GM19240 (cell line): ENCODE results near the gene RGP1.
A peak's percentile ranks its signal among the peaks of the same experiment; 100 is the strongest.

Source experiments
- DNase-seq: peaks from one replicate; pipeline ENCODE4 v3.0.0; 2011; ENCODE audit warnings: low spot score; ENCODE audit not compliant: insufficient read length

The RGP1 gene

GRCh38 chr9:35719546-35719945 is 29.5 kb upstream of the RGP1 start:
- DNase-seq = no peak

- no peak for DNase-seq
Measured at GRCh38 chr9:35723426-35723825, 25.7 kb upstream of the RGP1 start.

GRCh38 chr9:35723908-35724307 is 25.2 kb upstream of the RGP1 start:
- no peak for DNase-seq

- DNase-seq = no peak
Measured at GRCh38 chr9:35725362-35725761, 23.7 kb upstream of the RGP1 start.

GRCh38 chr9:35726931-35727330 is 22.2 kb upstream of the RGP1 start:
- DNase-seq = no peak

GRCh38 chr9:35727676-35728040 is 21.4 kb upstream of the RGP1 start:
- DNase-seq = no peak

GRCh38 chr9:35728041-35728971 is 20.8 kb upstream of the RGP1 start:
- peak; percentile 58 for DNase-seq

- no peak for DNase-seq
Measured at GRCh38 chr9:35729101-35729500, 20.0 kb upstream of the RGP1 start.

GRCh38 chr9:35729700-35730485 is 19.2 kb upstream of the RGP1 start:
- no peak for DNase-seq

GRCh38 chr9:35730486-35730854 is 18.6 kb upstream of the RGP1 start:
- DNase-seq = no peak

- no peak for DNase-seq
Measured at GRCh38 chr9:35731415-35732184, 17.5 kb upstream of the RGP1 start.

GRCh38 chr9:35732185-35732799 is 16.8 kb upstream of the RGP1 start, which contains the start of the genes CREB3 and TLN1:
CREB3 (plus strand) TSS chr9:35732666; CDS start chr9:35732773, 107 bp downstream.
TLN1 (minus strand) TSS chr9:35732195; CDS start chr9:35725694, 6,501 bp downstream.
- DNase-seq = peak; percentile 94

GRCh38 chr9:35732800-35733541 is 16.1 kb upstream of the RGP1 start:
- no peak for DNase-seq

- DNase-seq = no peak
Measured at GRCh38 chr9:35734096-35734495, 15.0 kb upstream of the RGP1 start.

- peak; percentile 61 for DNase-seq
Measured at GRCh38 chr9:35736201-35736633, 12.9 kb upstream of the RGP1 start.

- DNase-seq = no peak
Measured at GRCh38 chr9:35737143-35737542, 11.9 kb upstream of the RGP1 start.

- DNase-seq = no peak
Measured at GRCh38 chr9:35738186-35738585, 10.9 kb upstream of the RGP1 start.

GRCh38 chr9:35738924-35739323 is 10.2 kb upstream of the RGP1 start:
- DNase-seq = no peak

- DNase-seq = no peak
Measured at GRCh38 chr9:35740243-35740642, 8.8 kb upstream of the RGP1 start.

GRCh38 chr9:35741740-35742139 is 7.3 kb upstream of the RGP1 start:
- DNase-seq = no peak
